ENCODE measurements around the gene MRAP. TPM values are rescaled to one million over a fixed set of nuclear protein-coding genes. Genes with fewer than 3 reads are reported as not detected.
A peak's percentile ranks its signal among the peaks of the same experiment; 100 is the strongest.

The MRAP gene
- total RNA-seq, 1 donor from 2014 or later, result not detected

GRCh38 chr21:32270748-32271147 is 27.9 kb upstream of the MRAP start:
- no peak for TF ChIP-seq CTCF (IDR thresholded peaks at IDR 0.05; ENCODE audit: unreplicated experiment)
- H3K9me3 Mint-ChIP-seq (ENCODE audit: unreplicated experiment), result no peaks in the 10 kb centered on the region
- no peak overlapping the region for H3K27ac Mint-ChIP-seq (ENCODE audit: unreplicated experiment)

DNA sequence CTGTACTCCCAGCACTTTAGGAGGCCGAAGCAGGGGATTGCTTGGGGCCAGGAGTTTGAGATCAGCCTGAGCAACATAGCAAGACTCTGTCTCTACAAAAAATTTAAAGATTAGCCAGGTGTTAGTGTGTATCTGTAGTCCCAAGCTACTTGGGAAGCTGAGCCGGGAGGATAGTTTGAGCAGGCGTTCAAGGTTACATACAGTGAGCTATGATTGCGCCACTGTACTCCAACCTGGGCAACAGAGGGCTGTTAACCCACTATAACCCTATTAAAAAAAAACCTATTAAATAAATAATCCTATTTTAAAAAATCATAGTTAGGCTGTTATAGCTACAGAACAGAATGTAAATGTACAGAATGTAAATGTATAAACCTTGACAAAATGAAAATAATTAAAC is 22.0 kb upstream of the MRAP start:
- Mint-ChIP-seq H3K27me3 (ENCODE audit: unreplicated experiment) (peaks cover 4% of the 10 kb centered on the region), H3K4me3 (ENCODE audit: unreplicated experiment) (no peak overlapping the region), H3K27ac (ENCODE audit: unreplicated experiment) (no peak overlapping the region), H3K9me3 (ENCODE audit: unreplicated experiment) (no peaks in the 10 kb centered on the region), H3K4me1 (ENCODE audit: unreplicated experiment) (peaks cover 7% of the 10 kb centered on the region), H3K36me3 (ENCODE audit: low read depth, unreplicated experiment) (peaks cover 6% of the 10 kb centered on the region)
- no peak for DNase-seq (ENCODE audit: low spot score)
- no peak for TF ChIP-seq CTCF (IDR thresholded peaks at IDR 0.05; ENCODE audit: unreplicated experiment)

More at GRCh38 chr21:32270748-32271147, 27.9 kb upstream of the MRAP start:
- Mint-ChIP-seq H3K4me3 (ENCODE audit: unreplicated experiment) (no peak overlapping the region), H3K4me1 (ENCODE audit: unreplicated experiment) (no peaks in the 10 kb centered on the region), H3K27me3 (ENCODE audit: unreplicated experiment) (no peaks in the 10 kb centered on the region), H3K36me3 (ENCODE audit: low read depth, unreplicated experiment) (peaks cover 23% of the 10 kb centered on the region)
- DNase-seq (ENCODE audit: low spot score), result no peak

DNA sequence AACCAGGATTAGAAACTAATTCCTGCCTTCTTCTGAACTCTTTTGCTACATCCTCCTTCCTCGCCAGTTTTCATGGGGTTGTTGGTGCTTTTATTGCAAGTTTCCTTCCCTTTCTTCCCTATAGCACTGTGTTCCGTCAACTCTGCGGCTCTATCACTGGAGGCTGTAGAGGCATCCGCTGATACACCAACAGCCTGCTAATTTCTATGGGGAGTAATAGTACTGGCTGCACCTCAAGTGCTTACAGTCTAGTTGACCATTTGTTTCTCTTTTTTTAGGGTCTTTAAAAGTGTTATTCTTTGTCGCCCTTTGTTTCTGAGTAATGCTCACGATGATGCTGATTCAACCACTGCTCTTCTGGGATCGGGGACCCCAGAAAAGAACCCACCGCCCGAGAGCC is 20.6 kb upstream of the MRAP start:
- Mint-ChIP-seq H3K9me3 (ENCODE audit: unreplicated experiment) (no peaks in the 10 kb centered on the region), H3K27ac (ENCODE audit: unreplicated experiment) (peak overlapping the region; percentile 80), H3K4me3 (ENCODE audit: unreplicated experiment) (peak overlapping the region; percentile 99), H3K27me3 (ENCODE audit: unreplicated experiment) (peaks cover 5% of the 10 kb centered on the region), H3K36me3 (ENCODE audit: low read depth, unreplicated experiment) (peaks cover 4% of the 10 kb centered on the region), H3K4me1 (ENCODE audit: unreplicated experiment) (peaks cover 7% of the 10 kb centered on the region)
- DNase-seq (ENCODE audit: low spot score), result no peak
- no peak for TF ChIP-seq CTCF (IDR thresholded peaks at IDR 0.05; ENCODE audit: unreplicated experiment)

DNA sequence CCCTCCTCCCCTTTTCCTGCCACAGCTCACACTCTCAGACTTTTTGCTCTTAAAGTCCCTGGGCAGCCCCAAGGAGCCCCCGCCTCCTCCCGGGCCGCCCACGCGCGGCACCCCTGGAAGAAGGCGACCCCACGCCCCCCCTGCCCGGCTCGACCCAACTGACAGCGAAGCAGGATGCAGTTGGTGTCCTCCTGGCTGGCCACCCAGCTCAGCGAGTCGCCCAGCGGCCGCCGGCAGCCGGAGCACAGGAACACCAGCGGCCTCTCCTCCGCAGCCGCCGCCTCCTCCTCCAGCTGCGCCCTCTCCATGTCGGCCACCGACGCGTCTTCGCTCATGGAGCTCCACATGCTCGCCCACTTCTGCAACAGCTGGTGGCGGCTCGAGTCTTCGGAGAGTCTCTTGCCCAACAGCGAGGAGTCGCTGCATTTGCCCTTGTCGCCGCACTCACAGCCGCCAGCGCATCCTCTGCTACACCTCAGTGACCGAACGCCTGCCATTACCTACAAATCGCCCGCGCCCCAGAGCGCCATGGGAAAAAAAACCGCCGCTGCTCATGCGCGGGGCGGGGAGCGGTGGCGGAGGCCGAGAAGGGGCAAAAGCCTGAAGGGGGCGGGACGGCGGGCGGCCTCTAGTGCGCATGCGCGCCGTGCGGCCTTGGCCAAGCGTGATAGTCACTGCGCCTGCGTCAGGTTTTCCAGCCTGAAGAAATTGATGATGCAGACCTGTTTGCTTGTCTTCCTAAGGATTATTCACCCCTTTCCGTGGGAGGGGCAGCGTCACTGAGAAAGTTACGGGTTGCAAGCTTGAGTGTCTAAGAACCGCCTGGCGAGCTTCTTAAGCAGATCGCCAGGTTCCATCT is 19.9 kb upstream of the MRAP start, which contains the start of gene MIS18A:
Gene MIS18A, minus strand, starts transcription at position 532 of the 859 bp plus-strand sequence. Its CDS starts 35 bp downstream, at position 497.
- no peak for TF ChIP-seq CTCF (IDR thresholded peaks at IDR 0.05; ENCODE audit: unreplicated experiment)
- peak; percentile 99 for DNase-seq (ENCODE audit: low spot score)
- H3K9me3 Mint-ChIP-seq (ENCODE audit: unreplicated experiment), result no peaks in the 10 kb centered on the region
- H3K27ac Mint-ChIP-seq (ENCODE audit: unreplicated experiment), result peak within 1 kb of the TSS; percentile 80
- peak within 1 kb of the TSS; percentile 99 for H3K4me3 Mint-ChIP-seq (ENCODE audit: unreplicated experiment)
- peaks cover 7% of the 10 kb centered on the region for H3K4me1 Mint-ChIP-seq (ENCODE audit: unreplicated experiment)
- H3K36me3 Mint-ChIP-seq (ENCODE audit: low read depth, unreplicated experiment), result peaks cover 4% of the 10 kb centered on the region
- H3K27me3 Mint-ChIP-seq (ENCODE audit: unreplicated experiment), result peaks cover 5% of the 10 kb centered on the region

DNA sequence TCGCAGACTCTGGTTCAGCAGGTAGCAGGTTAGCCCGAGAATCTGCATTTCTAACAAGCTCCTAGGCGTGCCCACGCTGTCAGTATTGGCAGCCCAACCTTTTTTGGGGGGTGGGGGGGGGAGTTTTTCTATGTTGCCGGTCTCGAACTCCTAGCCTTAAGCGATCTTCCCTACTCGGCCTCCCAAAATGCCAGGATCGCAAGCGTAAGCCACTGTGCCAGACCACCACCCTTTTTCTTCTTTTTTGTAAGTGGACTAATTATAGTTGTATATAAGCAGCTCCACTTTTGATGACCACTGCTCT is 19.3 kb upstream of the MRAP start:
- H3K36me3 Mint-ChIP-seq (ENCODE audit: low read depth, unreplicated experiment), result peaks cover 4% of the 10 kb centered on the region
- no peak for TF ChIP-seq CTCF (IDR thresholded peaks at IDR 0.05; ENCODE audit: unreplicated experiment)
- H3K4me3 Mint-ChIP-seq (ENCODE audit: unreplicated experiment), result peak overlapping the region; percentile 99
- no peak for DNase-seq (ENCODE audit: low spot score)
- peak overlapping the region; percentile 48 for H3K27ac Mint-ChIP-seq (ENCODE audit: unreplicated experiment)
- no peaks in the 10 kb centered on the region for H3K9me3 Mint-ChIP-seq (ENCODE audit: unreplicated experiment)
- peaks cover 7% of the 10 kb centered on the region for H3K4me1 Mint-ChIP-seq (ENCODE audit: unreplicated experiment)
- peaks cover 5% of the 10 kb centered on the region for H3K27me3 Mint-ChIP-seq (ENCODE audit: unreplicated experiment)
